NCI-H345 (cell line): Measurements from ENCODE around the gene ANXA6.
A peak's percentile ranks its signal among the peaks of the same experiment; 100 is the strongest.
"Not testable (repeated sequence)": the region's sequence is repeated elsewhere in the genome, so short reads cannot be mapped to it uniquely, and the experiment has no call there.

Source experiments
- DNase-seq: peaks from one replicate; lab custom pipeline; 2025; lab: John Stamatoyannopoulos, UW

The ANXA6 gene

GRCh38 chr5:151180291-151180690 is 22.7 kb upstream of the ANXA6 start:
- DNase-seq, result no peak

GRCh38 chr5:151179489-151179840 is 21.9 kb upstream of the ANXA6 start:
- DNase-seq, result no peak

- DNase-seq, result no peak
These were observed 21.4 kb upstream of the ANXA6 start for GRCh38 chr5:151178777-151179488.

GRCh38 chr5:151178372-151178771 is 20.8 kb upstream of the ANXA6 start:
- DNase-seq, result no peak

DNA sequence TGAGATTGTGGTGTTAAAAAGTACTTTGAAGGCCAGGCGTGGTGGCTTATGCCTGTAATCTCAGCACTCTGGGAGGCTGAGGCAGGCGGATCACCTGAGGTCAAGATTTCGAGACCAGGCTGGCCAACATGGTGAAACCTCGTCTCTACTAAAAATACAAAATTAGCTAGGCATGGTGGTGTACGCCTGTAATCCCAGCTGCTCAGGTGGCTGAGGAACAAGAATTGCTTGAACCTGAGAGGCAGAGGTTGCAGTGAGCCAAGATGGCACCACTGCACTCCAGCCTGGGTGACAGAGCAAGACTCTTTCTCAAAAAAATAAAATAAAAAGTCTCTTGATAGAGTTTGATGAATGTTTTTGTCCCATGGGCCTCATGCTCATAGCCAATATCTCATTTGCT is 18.7 kb upstream of the ANXA6 start:
- DNase-seq, result not testable (repeated sequence)

DNA sequence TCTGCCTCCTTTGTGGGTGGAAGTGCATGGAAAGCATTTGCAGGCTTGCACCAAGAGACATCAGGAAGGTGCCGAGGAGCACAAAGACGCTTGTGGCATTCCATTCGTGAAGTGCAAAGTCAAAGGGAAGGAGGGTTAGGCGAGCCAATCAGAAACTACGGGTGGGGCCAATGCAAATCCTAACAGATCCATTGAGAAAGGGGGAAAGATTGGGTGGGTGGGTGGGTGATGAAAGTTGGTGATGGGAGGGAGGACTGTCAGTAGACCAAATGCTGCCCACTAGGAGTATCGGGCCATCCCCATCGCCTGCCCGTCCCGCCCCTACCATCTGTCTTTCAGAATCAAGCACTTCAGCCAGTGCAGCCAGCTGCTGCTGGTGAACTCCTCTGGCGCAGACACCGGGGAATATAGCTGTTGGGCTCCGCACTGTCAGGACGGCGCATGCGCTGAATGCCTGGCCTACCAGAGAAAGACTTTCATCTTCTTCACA is 17.1 kb upstream of the ANXA6 start:
- DNase-seq, result no peak

DNA sequence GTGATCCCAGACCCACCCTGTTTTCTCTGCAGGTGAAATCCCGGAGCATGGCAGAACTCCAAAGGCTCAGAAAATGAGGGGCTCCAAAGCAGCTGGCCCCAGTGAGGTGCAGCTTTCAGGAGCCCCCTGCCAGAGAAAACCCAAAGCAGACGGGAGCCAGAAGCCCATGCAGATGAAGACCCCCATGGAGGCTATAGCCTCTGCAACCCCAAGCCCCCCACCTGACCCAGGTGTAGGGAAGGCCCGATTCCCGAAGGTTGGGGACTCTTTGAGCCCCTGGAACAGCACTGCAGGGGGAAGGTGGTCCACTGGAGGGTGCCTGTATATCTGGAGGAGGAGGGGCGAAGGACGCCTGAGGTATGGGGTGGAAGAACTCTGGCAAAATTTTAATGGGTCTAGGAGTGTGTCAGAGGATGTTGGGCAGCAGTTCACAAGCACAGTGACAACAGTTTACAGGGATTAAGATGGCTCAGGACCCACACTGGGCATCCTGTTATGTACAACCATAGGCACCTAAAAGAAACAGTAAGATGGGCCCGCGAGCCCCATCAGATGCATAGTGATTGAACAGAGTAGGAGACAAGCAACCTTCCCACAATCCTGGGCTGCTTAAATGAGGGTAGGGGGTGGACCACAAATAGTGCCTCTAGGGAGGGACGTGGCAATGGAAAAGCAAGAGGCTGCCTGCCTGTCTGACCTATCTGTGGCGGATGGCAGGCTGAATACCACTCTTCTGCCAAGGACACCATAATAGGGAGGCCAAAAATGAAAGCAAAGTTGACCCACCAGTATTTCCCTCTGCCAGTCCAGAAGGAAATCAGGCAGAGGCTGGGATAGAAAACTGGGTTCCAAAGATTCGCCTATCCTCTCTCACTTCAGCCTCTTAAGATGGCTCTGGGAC is 16.4 kb upstream of the ANXA6 start:
- no peak for DNase-seq

GRCh38 chr5:151171529-151171928 is 13.9 kb upstream of the ANXA6 start:
- DNase-seq, result no peak

- no peak for DNase-seq
These were observed 11.2 kb upstream of the ANXA6 start for GRCh38 chr5:151168602-151169344.

DNA sequence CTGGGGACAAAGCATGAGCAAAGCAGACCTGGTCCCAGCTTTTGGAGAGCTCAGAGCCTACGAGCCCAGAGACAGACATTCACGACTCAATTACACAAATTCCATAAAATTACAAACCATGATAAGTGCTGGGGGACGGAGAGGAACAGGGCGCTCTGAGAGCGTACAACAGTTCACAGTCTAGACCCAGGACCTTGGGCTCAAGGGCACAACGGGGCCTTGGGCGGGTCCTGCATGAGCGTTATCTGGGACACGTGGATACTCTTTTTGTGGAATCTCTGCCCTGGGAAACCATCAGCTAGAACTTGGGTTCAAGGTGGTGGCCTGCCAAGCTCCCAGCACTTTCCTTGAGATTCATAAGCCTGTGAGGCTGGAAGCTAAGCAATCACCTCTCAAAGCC is 9.4 kb upstream of the ANXA6 start:
- DNase-seq, result no peak

DNA sequence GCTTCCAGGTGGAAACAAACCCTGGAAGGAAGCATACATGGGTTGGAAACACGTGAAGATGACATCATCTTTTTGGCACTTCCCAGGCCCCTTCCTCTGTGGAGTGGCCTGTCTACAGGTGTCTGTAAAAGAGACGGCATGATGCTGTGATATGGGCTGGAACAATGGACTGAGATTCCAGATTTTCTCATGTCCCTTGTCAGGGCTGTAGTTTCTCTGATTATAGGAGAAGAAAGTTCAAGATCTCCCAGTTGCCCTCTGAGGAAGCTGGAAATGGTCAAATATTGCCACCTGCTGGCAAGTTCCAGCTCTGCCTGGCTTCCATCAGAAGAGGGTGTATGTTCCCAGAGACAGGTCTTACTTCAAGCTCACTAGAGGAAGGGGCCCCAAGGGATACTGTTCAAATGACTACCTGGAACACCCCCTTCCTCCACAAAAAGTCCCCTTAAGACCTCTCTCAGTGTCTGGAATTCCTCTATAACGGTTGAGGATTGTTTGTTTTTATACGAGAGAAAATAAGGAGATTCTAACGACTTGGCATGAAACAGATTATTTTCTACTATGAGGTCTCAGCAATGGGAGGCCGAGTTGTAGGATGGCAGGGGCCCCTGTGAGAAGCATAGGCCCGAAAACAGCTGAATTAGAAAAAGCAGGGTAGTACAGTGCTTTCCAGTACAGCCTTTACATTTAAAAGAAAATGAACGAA is 7.3 kb upstream of the ANXA6 start:
- peak; percentile 82 for DNase-seq

DNA sequence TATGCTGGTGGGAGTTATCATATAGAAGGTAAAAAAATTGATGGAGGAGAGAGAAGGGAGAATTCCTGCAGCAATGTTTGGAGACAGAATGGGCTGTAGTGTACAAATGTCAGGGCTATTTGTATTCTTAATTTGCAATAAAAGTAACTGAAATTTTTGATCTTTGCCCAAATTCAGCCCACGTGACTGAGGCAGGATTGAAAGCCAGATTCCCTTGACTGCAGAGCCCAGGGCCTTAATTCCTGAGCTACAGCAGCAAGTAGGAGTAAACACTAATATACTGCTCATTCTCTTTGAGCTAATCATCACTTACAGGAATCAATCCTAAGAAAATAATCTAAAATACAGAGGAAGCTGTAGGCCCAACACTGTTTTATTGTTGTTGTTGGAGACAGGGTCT is 5.2 kb upstream of the ANXA6 start:
- no peak for DNase-seq

- DNase-seq, result no peak
These were observed 2.2 kb upstream of the ANXA6 start for GRCh38 chr5:151159649-151160373.

DNA sequence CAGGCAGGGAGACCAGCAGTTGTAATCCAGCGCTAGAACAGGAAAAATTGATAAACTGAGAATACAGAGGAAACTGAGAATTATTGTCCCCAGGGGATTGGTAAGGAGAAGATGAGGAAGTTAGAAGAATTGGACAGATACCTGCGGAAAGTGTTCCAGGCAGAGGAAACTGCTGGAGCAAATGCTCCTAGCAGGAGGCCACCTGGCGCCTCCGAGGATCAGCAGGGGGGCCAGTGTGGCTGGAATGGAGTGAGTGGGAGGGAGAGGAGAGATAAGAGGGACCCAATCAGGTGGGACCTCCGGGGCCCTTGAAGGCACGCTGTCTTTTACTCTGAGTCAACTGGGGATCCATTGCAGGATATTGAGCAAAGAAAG is 695 bp upstream of the ANXA6 start:
- DNase-seq, result no peak

GRCh38 chr5:151156507-151157420 is 815 bp downstream of the ANXA6 start:
- DNase-seq, result no peak

GRCh38 chr5:151155775-151156506 is 1.6 kb downstream of the ANXA6 start:
- DNase-seq, result peak; percentile 31

- DNase-seq, result no peak
These were observed 2.4 kb downstream of the ANXA6 start for GRCh38 chr5:151154931-151155774.

- no peak for DNase-seq
These were observed 3.8 kb downstream of the ANXA6 start for GRCh38 chr5:151153766-151154272.
